SU-DHL-6 (cell line): ENCODE measurements around the gene CXCL5.

Experiments used
- H2AFZ ChIP-seq: fragments of 200-600 bp; sonication (generic); 2 replicates; pipeline ENCODE4 v1.6.1; 2014; ENCODE audit warnings: low read depth, mild to moderate bottlenecking, moderate library complexity, mixed read lengths, antibody characterized with exemption, low read length; ENCODE audit not compliant: severe bottlenecking
- H3F3A ChIP-seq: fragments of 200-600 bp; shearing (Covaris generic); 2 replicates; pipeline ENCODE4 v1.6.0; 2016; ENCODE audit warnings: antibody characterized with exemption, mild to moderate bottlenecking; ENCODE audit not compliant: insufficient read depth
- H3K27ac ChIP-seq: fragments of 200-600 bp; sonication (generic); 2 replicates; pipeline ENCODE4 v1.5.1; 2016; ENCODE audit warnings: low read depth, mild to moderate bottlenecking, low read length, moderate library complexity, mixed read lengths
- H3K27me3 ChIP-seq: fragments of 200-600 bp; sonication (generic), shearing (Covaris generic); 2 replicates; pipeline ENCODE4 v1.6.0; 2014; ENCODE audit warnings: mild to moderate bottlenecking, low read length
- H3K36me3 ChIP-seq: fragments of 200-600 bp; sonication (generic); 2 replicates; pipeline ENCODE4 v1.6.1; 2014; ENCODE audit warnings: mild to moderate bottlenecking, low read length, mixed read lengths
- H3K4me2 ChIP-seq: fragments of 300-600, 200-600 bp; shearing (Covaris generic), sonication (generic); 2 replicates; pipeline ENCODE4 v1.6.0; 2014; ENCODE audit warnings: low read length, low read depth, mild to moderate bottlenecking; ENCODE audit not compliant: poor library complexity, severe bottlenecking
- H3K4me3 ChIP-seq: fragments of 200-600 bp; sonication (generic); 2 replicates; pipeline ENCODE4 v1.5.1; 2014; ENCODE audit warnings: antibody characterized with exemption, low read length, mild to moderate bottlenecking, mixed read lengths; ENCODE audit not compliant: insufficient read depth, poor library complexity, severe bottlenecking
- H3K79me2 ChIP-seq: fragments of 200-600 bp; sonication (generic); 2 replicates; pipeline ENCODE4 v1.6.1; 2014; ENCODE audit warnings: mild to moderate bottlenecking, low read length, moderate library complexity; ENCODE audit not compliant: insufficient read depth
- H3K9ac ChIP-seq: fragments of 200-600 bp; sonication (generic); 2 replicates; pipeline ENCODE4 v1.7.0; 2014; ENCODE audit warnings: mild to moderate bottlenecking, low read length
- H3K9me2 ChIP-seq: fragments of 200-600 bp; sonication (generic); replicated peaks from 2 replicates; pipeline ENCODE4 v1.6.1; 2014; ENCODE audit warnings: low read length; ENCODE audit not compliant: insufficient read depth
- H3K9me3 ChIP-seq: fragments of 200-600 bp; sonication (generic); 2 replicates; pipeline ENCODE4 v1.6.1; 2014; ENCODE audit warnings: low read length, mixed read lengths; ENCODE audit not compliant: insufficient read depth
- H4K20me1 ChIP-seq: fragments of 200-600 bp; sonication (generic); 2 replicates; pipeline ENCODE4 v1.6.1; 2014; ENCODE audit warnings: low read depth, mild to moderate bottlenecking, antibody characterized with exemption, low read length, moderate library complexity, mixed read lengths
- CTCF ChIP-seq: fragments of 200-600 bp; sonication (generic); IDR thresholded peaks from one replicate; pipeline ENCODE4 v1.5.1; 2017; ENCODE audit warnings: antibody characterized with exemption, mild to moderate bottlenecking, low read length, moderate library complexity; ENCODE audit not compliant: insufficient read depth, poor library complexity, severe bottlenecking
- EZH2phosphoT487 ChIP-seq: fragments of 200-600 bp; sonication (generic), shearing (Covaris generic); conservative IDR thresholded peaks from 2 replicates; pipeline ENCODE4 v1.6.1; 2018; ENCODE audit warnings: mild to moderate bottlenecking, antibody characterized with exemption, low read length, moderate library complexity, mixed read lengths

Gene CXCL5

GRCh38 chr4:73945674-73946449 is 52.6 kb downstream of the CXCL5 start:
- Histone ChIP-seq H3K79me2 (no peaks in the 10 kb centered on the region), H3K4me2 (no peak overlapping the region), H3K27ac (no peak overlapping the region), H3K27me3 (no peaks in the 10 kb centered on the region), H3K9me2 (no peaks in the 10 kb centered on the region), H3K4me3 (no peak overlapping the region), H3K9ac (no peak overlapping the region), H4K20me1 (no peaks in the 10 kb centered on the region), H3K9me3 (no peaks in the 10 kb centered on the region), H2AFZ (no peak overlapping the region), H3F3A (no peaks in the 10 kb centered on the region), H3K36me3 (no peaks in the 10 kb centered on the region)
- no peak for TF ChIP-seq EZH2phosphoT487
- TF ChIP-seq CTCF = no peak
